Esophagus squamous epithelium (tissue), 4 donors: ENCODE results near the gene NME3.

ENCODE experiments used
- POLR2A ChIP-seq, 4 donors: fragments of 450-650 bp; IDR thresholded peaks; one replicate each; pipeline ENCODE4 v1.6.1; 2017; ENCODE audit warnings: antibody characterized with exemption in 4 of 4, mild to moderate bottlenecking in 4 of 4, moderate library complexity in 3 of 4
- TF ChIP-seq, protein P1 (sequence below), 6 experiments: fragments of 450-650 bp in 4 of 6; fragments of 200-600 bp in 2 of 6; sonication (generic) in 2 of 6; IDR thresholded peaks; one replicate each; pipeline ENCODE4 v1.5.1; 2016 to 2019; ENCODE audit warnings: antibody characterized with exemption in 6 of 6, mild to moderate bottlenecking in 4 of 6, moderate library complexity in 4 of 6

DNA sequence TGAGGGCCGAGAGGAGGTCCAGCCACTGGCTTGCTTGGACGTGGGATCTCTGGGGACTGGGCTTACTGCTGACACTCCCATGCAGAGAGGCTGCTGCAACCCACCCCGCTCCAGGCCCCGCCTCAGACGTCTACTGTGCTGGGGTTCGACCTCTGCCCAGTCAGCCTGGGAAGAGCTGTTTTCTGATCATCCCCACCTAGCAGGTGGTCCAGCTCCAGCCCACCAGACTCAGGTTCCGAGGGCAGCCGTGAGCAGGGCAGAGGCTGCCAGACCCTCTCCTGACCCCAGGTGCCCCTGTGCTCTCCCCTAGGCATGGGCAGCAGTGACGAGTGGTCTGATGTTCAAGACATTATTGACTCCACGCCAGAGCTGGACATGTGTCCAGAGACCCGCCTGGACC, 23.4 kb downstream of the NME3 start:
- TF ChIP-seq, protein P1, sequence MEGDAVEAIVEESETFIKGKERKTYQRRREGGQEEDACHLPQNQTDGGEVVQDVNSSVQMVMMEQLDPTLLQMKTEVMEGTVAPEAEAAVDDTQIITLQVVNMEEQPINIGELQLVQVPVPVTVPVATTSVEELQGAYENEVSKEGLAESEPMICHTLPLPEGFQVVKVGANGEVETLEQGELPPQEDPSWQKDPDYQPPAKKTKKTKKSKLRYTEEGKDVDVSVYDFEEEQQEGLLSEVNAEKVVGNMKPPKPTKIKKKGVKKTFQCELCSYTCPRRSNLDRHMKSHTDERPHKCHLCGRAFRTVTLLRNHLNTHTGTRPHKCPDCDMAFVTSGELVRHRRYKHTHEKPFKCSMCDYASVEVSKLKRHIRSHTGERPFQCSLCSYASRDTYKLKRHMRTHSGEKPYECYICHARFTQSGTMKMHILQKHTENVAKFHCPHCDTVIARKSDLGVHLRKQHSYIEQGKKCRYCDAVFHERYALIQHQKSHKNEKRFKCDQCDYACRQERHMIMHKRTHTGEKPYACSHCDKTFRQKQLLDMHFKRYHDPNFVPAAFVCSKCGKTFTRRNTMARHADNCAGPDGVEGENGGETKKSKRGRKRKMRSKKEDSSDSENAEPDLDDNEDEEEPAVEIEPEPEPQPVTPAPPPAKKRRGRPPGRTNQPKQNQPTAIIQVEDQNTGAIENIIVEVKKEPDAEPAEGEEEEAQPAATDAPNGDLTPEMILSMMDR (IDR thresholded peaks at IDR 0.05): no peak
- TF ChIP-seq POLR2A (IDR thresholded peaks at IDR 0.05): no peak
